ENCODE results near the gene SCYL2. TPM values are rescaled to one million over a fixed set of nuclear protein-coding genes. Genes with fewer than 3 reads are reported as not detected.

SCYL2 gene
- total RNA-seq, 4 donors from 2014 or later = 46.3 to 55.6 (median 51.4) TPM

- Histone ChIP-seq H3K27me3 (no peaks in the 10 kb centered on the region), H3K9me3 (no peaks in the 10 kb centered on the region), H3K4me3 (no peak overlapping the region), H3K36me3 (no peaks in the 10 kb centered on the region), H3K27ac (replicated peaks in 1 of 4) (no peak overlapping the region), H3K4me1 (no peaks in the 10 kb centered on the region)
- intact Hi-C loops (cut with DNase I) = no loop called here
- no peak for TF ChIP-seq EP300 (IDR thresholded peaks at IDR 0.05)
- TF ChIP-seq POLR2AphosphoS5 (IDR thresholded peaks at IDR 0.05) = no peak
- no peak for TF ChIP-seq POLR2A (IDR thresholded peaks at IDR 0.05; ENCODE audit: low read depth)
- TF ChIP-seq CTCF (IDR thresholded peaks at IDR 0.05) = no peak
- WGBS = 79% methylated on average over 6 of the region's 6 CpGs
- no peak for DNase-seq (ENCODE audit: extremely low spot score)
Measured at GRCh38 chr12:100382338-100382737, 115.4 kb downstream of the SCYL2 start.

DNA sequence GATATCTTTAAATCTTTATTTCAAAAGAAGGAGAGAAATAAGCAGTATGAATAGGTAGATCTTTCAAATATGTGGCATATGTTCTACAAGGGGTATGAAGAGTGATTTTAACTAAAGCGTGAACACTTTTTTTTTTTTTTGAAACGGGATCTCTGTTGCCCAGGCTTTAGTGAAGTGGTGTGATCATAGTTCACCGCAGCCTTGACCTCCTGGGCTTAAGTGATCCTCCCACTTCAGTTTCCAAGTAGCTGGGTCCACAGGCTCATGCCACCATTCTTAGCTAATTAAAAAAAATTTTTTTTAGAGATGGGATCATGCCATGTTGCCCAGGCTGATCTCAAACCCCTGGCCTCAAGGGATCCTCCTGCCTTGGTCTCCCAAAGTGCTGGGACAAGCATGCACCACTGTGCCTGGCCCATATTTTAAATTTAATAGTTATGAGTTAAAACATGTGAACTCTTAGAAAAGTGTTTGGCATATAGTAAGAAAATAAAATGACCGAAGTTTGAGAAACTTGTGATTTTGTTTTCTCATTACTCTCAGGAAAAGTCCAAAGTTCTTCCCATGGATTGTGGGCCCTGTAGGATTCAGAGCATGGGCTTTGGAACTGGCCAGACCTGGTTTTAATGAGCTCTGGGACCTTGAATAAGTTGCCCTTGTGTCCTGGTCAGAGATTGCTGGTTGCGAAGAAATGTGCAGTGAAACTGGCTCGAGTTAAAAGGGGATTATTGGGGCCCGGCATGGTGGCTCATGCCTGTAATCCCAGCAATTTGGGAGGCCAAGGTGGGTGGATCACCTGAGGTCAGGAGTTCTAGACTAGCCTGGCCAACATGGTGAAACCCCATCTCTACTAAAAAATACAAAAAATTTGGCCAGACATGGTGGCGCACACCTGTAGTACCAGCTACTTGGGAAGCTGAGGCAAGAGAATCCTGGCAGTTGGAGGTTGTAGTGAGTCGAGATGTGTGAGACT lies 116.9 kb downstream of the SCYL2 start:
- Histone ChIP-seq H3K4me1 (no peaks in the 10 kb centered on the region), H3K9me3 (no peaks in the 10 kb centered on the region), H3K27me3 (no peaks in the 10 kb centered on the region), H3K4me3 (no peak overlapping the region), H3K27ac (replicated peaks in 1 of 4) (no peak overlapping the region), H3K36me3 (no peaks in the 10 kb centered on the region)
- intact Hi-C loops (cut with DNase I) = no loop called here
- TF ChIP-seq POLR2A (IDR thresholded peaks at IDR 0.05; ENCODE audit: low read depth) (no peak), POLR2AphosphoS5 (IDR thresholded peaks at IDR 0.05) (no peak), EP300 (IDR thresholded peaks at IDR 0.05) (no peak), CTCF (IDR thresholded peaks at IDR 0.05) (no peak)
- no peak for DNase-seq (ENCODE audit: extremely low spot score)
- WGBS = 90% methylated on average over 9 of the region's 9 CpGs

DNA sequence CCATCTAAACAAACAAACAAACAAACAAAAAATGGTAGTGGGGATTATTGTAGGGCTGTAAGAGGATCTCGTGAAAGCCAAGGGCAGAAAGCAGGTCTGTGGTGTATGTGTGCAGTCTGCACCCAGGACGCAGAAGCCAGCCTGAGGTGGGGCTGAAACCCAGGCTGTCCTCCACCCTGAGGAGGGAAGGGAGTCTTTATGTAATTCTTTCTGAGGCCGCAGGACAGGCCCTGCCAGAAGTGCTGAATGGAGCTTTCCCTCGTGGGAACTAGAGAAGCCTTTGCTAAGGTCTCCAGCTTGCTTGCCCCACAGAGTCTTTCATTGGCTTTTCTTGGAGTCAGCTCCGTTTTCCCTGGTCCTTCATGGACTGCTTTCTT lies 117.6 kb downstream of the SCYL2 start:
- intact Hi-C loops (cut with DNase I) = no loop called here
- TF ChIP-seq POLR2A (IDR thresholded peaks at IDR 0.05; ENCODE audit: low read depth) (no peak), CTCF (IDR thresholded peaks at IDR 0.05) (no peak), POLR2AphosphoS5 (IDR thresholded peaks at IDR 0.05) (no peak), EP300 (IDR thresholded peaks at IDR 0.05) (no peak)
- DNase-seq (ENCODE audit: extremely low spot score) = no peak
- Histone ChIP-seq H3K27me3 (no peaks in the 10 kb centered on the region), H3K27ac (replicated peaks in 1 of 4) (no peak overlapping the region), H3K4me1 (no peaks in the 10 kb centered on the region), H3K9me3 (no peaks in the 10 kb centered on the region), H3K4me3 (no peak overlapping the region), H3K36me3 (no peaks in the 10 kb centered on the region)
- WGBS = 73% methylated on average over 5 of the region's 5 CpGs

DNA sequence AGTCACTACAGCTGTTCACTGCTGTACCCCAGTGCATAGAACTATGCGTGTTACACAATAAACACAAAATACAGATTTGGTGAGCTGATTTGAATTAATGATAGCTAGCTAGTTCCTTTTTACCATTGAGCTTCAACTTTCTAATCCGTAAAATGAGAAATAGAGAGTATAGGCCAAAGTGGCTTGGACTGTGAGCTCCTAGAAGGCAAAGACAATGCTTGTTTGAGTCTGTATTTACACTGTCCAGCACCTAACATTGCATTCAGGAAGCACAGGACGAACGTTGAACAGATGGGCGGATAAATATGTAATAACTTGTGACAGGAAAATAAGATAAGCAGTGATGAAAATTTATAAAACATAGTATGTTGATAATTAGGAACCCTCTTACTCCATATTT lies 121.4 kb downstream of the SCYL2 start:
- Histone ChIP-seq H3K27me3 (no peaks in the 10 kb centered on the region), H3K9me3 (no peaks in the 10 kb centered on the region), H3K36me3 (no peaks in the 10 kb centered on the region), H3K4me3 (no peak overlapping the region), H3K4me1 (no peaks in the 10 kb centered on the region), H3K27ac (replicated peaks in 1 of 4) (no peak overlapping the region)
- 90% methylated on average over 5 of the region's 5 CpGs for WGBS
- TF ChIP-seq POLR2A (IDR thresholded peaks at IDR 0.05; ENCODE audit: low read depth) = no peak
- TF ChIP-seq CTCF (IDR thresholded peaks at IDR 0.05) = no peak
- no peak for TF ChIP-seq EP300 (IDR thresholded peaks at IDR 0.05)
- TF ChIP-seq POLR2AphosphoS5 (IDR thresholded peaks at IDR 0.05) = no peak
- DNase-seq (ENCODE audit: extremely low spot score) = no peak
- intact Hi-C loops (cut with DNase I) = no loop called here

Small RNAs within 50 kb of the gene (small RNA-seq; reads per million reads assigned to genes)
- gene RF00019 = 0 reads per million in 3 donors

Other genes with a start within 250 kb of the SCYL2 start
- 10 to 100 TPM; 37.7 to 49.1 (median 43.2) TPM for gene BLTP3B, start 124.3 kb upstream of the SCYL2 start, total RNA-seq
- gene ACTR6, start 66.4 kb upstream of the SCYL2 start, total RNA-seq = 10 to 100 TPM in 3 of 4 donors, 1 to 10 TPM in 1; 9.6 to 14.2 (median 13.3) TPM
- under 1 TPM in 2 of 4 donors, not detected in 2; 0.34 to 0.50 TPM for gene DEPDC4, start 98 bp upstream of the SCYL2 start, total RNA-seq
- not detected for gene SLC17A8, start 89.9 kb downstream of the SCYL2 start, total RNA-seq
- under 1 TPM in 1 of 4 donors, not detected in 3; 0.13 TPM for gene NR1H4, start 206.7 kb downstream of the SCYL2 start, total RNA-seq

All from esophagus muscularis mucosa (tissue), 4 donors.